ENCODE results near the gene RSU1. TPM values are rescaled to one million over a fixed set of nuclear protein-coding genes. Genes with fewer than 3 reads are reported as not detected.

Gene RSU1
- total RNA-seq, 2 experiments from 2014 or later: 42.4 to 47.5 TPM

- intact Hi-C loops (cut with micrococcal nuclease): no loop called here
- no peak for ATAC-seq
- CTCF ChIA-PET: interaction anchor here (0.9 to 1.6 kb wide), 6 partner anchors 9 to 406 kb away, joined by 3 to 9 read pairs (median 5); no protein-coding TSS in a partner anchor
Measured at GRCh38 chr10:16853201-16853600, 36.0 kb upstream of the RSU1 start.

GRCh38 chr10:16852624-16853023, 35.4 kb upstream of the RSU1 start:
- no peaks in the 10 kb centered on the region for H3K9me3 Mint-ChIP-seq
- H3K4me3 Mint-ChIP-seq: no peak overlapping the region
- H3K36me3 Mint-ChIP-seq (ENCODE audit: low read depth): no peaks in the 10 kb centered on the region
- ATAC-seq (no peak), DNase-seq (no peak)
- no peaks in the 10 kb centered on the region for H3K27me3 Mint-ChIP-seq
- ChIA-PET CTCF (interaction anchor here (0.9 to 1.6 kb wide), 6 partner anchors 8 to 406 kb away, joined by 3 to 9 read pairs (median 5); no protein-coding TSS in a partner anchor), POLR2A (no interaction called here)
- H3K4me1 Mint-ChIP-seq (ENCODE audit: low read depth): no peaks in the 10 kb centered on the region
- TF ChIP-seq CTCF (IDR thresholded peaks at IDR 0.05): no peak
- intact Hi-C loops (cut with micrococcal nuclease): no loop called here
- H3K27ac Mint-ChIP-seq: no peak overlapping the region

More at GRCh38 chr10:16853201-16853600, 36.0 kb upstream of the RSU1 start:
- POLR2A ChIA-PET: no interaction called here
- Mint-ChIP-seq H3K27me3 (no peaks in the 10 kb centered on the region), H3K36me3 (ENCODE audit: low read depth) (no peaks in the 10 kb centered on the region), H3K9me3 (no peaks in the 10 kb centered on the region), H3K27ac (no peak overlapping the region), H3K4me1 (ENCODE audit: low read depth) (no peaks in the 10 kb centered on the region), H3K4me3 (no peak overlapping the region)
- TF ChIP-seq CTCF (IDR thresholded peaks at IDR 0.05): no peak
- no peak for DNase-seq

- TF ChIP-seq CTCF (IDR thresholded peaks at IDR 0.05): no peak
- ChIA-PET POLR2A (no interaction called here), CTCF (no interaction called here)
Measured at GRCh38 chr10:16848562-16849154, 31.4 kb upstream of the RSU1 start.

GRCh38 chr10:16847644-16848043, 30.4 kb upstream of the RSU1 start:
- no peak overlapping the region for H3K27ac Mint-ChIP-seq
- no peak overlapping the region for H3K4me3 Mint-ChIP-seq
- H3K4me1 Mint-ChIP-seq (ENCODE audit: low read depth): no peaks in the 10 kb centered on the region
- ChIA-PET CTCF (no interaction called here), POLR2A (interaction anchor here (0.6 to 0.9 kb wide), 2 partner anchors 160 to 546 kb away, joined by 3 read pairs; no protein-coding TSS in a partner anchor)
- ATAC-seq (no peak), DNase-seq (no peak)
- H3K36me3 Mint-ChIP-seq (ENCODE audit: low read depth): no peaks in the 10 kb centered on the region
- no peaks in the 10 kb centered on the region for H3K27me3 Mint-ChIP-seq
- H3K9me3 Mint-ChIP-seq: no peaks in the 10 kb centered on the region
- no peak for TF ChIP-seq CTCF (IDR thresholded peaks at IDR 0.05)
- intact Hi-C loops (cut with micrococcal nuclease): no loop called here

More at GRCh38 chr10:16848562-16849154, 31.4 kb upstream of the RSU1 start:
- Mint-ChIP-seq H3K4me3 (no peak overlapping the region), H3K36me3 (ENCODE audit: low read depth) (no peaks in the 10 kb centered on the region), H3K4me1 (ENCODE audit: low read depth) (no peaks in the 10 kb centered on the region), H3K9me3 (no peaks in the 10 kb centered on the region), H3K27me3 (no peaks in the 10 kb centered on the region), H3K27ac (no peak overlapping the region)
- ATAC-seq (no peak), DNase-seq (no peak)
- intact Hi-C loops (cut with micrococcal nuclease): no loop called here

GRCh38 chr10:16845248-16845647, 28.0 kb upstream of the RSU1 start:
- DNase-seq: no peak
- Mint-ChIP-seq H3K4me1 (ENCODE audit: low read depth) (no peaks in the 10 kb centered on the region), H3K9me3 (no peaks in the 10 kb centered on the region), H3K36me3 (ENCODE audit: low read depth) (no peaks in the 10 kb centered on the region), H3K27ac (no peak overlapping the region), H3K27me3 (no peaks in the 10 kb centered on the region), H3K4me3 (no peak overlapping the region)
- no peak for ATAC-seq
- ChIA-PET CTCF (interaction anchor here (0.8 to 2.9 kb wide), 7 partner anchors 8 to 531 kb away, joined by 3 to 12 read pairs (median 5); no protein-coding TSS in a partner anchor), POLR2A (no interaction called here)
- intact Hi-C loops (cut with micrococcal nuclease): no loop called here
- no peak for TF ChIP-seq CTCF (IDR thresholded peaks at IDR 0.05)
